ENCODE data around the gene FAM210B. TPM values are rescaled to one million over a fixed set of nuclear protein-coding genes. Genes with fewer than 3 reads are reported as not detected.
A peak's percentile ranks its signal among the peaks of the same experiment; 100 is the strongest.
"Not testable (repeated sequence)": the region's sequence is repeated elsewhere in the genome, so short reads cannot be mapped to it uniquely, and the experiment has no call there.

The FAM210B gene
- polyA plus RNA-seq, 3 donors = 34.9 to 38.6 (median 36.5) TPM

DNA sequence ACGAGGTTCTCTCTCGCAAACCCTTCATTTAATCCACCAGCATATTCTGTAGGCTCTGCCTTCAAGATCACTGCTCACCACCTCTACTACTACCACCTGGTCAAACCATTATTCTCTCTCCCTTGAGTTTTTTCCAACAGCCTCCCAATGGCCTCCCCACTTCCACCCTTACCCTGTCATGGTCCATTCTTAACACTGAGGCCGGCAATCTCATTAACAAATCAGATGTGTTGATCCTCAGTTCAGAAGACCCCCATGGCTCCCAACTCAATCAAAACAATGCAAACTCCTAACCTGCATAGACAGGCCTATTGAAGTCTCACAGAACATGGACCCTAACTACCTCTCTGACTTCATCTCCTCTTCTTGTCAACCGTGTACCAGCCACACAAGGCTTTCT lies 31.0 kb downstream of the FAM210B start:
- no peak for DNase-seq

DNA sequence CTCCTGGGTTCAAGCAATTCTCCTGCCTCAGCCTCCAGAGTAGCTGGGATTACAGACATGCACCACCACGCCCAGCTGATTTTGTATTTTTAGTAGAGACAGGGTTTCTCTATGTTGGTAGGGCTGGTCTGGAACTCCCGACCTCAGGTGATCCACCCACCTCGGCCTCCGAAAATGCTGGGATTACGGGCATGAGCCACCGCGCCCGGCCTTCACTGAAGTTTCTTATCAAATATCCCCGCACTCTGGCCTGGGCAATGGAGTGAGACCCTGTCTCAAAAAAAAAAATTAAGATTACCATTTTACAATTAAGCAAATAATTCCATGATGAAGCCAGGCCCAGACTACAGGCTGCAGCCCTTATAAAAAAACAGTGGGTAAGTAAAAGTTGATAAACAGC lies 31.6 kb downstream of the FAM210B start:
- not testable (repeated sequence) for DNase-seq

DNA sequence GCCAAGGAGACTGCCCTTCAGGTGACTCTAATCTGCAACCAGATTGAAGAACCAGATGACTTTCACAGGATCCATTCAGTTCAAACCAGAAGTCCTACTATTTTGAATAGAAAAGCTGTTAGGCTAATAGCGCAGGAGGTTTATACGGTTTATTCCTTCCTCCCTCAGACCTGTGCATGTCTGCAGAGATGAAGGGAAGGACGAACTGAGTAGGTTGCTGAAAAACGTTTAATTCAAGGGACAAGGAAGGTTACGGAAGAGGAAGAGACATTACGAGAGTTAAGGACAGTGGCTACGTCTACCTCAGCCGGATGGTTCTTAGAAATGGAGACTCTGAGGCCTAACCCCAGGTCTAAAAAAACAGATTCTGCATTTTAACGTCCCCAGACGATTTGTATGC lies 32.3 kb downstream of the FAM210B start:
- DNase-seq = no peak

DNA sequence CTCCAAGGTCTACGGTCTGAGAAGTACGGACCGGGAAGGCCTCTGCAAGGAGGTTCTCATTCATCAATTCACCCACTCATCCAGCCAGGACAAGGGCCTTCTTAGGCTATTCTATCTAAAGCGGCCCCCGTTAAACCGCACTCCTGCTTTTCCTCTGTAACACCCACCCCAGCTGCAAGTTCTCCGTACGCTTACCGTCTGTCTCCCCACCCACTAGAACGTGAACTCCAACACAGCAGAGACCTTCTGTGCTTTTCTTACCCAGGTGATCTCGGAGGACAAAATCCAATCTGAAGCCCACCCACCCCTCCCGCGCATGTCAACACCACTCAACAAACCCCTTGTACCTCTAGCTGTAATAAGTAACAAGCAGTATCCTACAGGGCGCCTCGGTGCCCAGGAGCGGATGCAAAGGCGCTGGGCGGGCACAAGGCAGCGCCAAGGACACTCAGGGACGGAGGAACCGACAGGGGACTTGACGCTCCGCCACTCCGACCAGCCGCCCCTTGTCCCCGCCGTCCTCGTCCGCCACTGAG lies 32.9 kb downstream of the FAM210B start:
- DNase-seq = no peak

DNA sequence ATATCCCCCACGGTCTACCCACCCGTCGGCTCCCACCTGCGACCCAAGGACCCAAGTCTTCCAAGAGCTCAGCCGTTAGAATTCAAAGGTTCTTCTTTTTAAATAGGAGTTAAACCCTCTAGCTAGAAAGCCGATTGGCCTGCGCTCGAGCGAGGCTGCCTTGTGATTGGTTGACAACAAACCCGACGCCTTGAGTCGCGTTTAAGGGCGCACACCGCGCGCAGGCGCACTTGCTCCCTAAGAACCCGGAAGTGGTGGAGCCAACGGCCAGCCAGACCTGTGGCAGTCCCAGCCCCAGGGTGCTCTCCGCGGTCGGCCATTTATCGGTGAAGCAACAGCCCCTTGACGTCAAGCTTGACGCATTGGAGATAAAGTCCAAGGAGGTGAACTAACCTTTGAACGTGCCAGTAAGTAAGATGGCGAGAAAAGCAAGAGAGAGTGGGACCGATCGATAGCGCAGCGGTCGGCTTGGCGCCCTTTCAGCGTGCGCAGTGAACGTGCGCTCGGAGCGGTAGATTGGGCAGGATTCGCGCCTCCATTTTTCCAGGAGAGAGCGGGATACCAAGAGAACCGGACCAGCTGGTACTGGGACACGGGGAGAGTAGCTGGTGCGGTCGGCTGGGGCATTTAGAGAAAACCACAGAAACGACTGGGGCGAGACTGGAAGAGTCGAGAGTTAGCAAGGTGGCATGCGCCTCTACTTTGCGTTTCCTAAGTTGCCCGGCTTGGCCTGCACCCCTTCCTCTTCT lies 33.5 kb downstream of the FAM210B start, which contains the start of the genes AURKA and CSTF1:
AURKA (minus strand) TSS at position 84 of the 749 bp plus-strand sequence. CDS start 4,018 bp downstream, outside the sequence.
CSTF1 (plus strand) TSS at position 514 of the 749 bp plus-strand sequence. CDS start 2,908 bp downstream, outside the sequence.
- peak; percentile 98 for DNase-seq

DNA sequence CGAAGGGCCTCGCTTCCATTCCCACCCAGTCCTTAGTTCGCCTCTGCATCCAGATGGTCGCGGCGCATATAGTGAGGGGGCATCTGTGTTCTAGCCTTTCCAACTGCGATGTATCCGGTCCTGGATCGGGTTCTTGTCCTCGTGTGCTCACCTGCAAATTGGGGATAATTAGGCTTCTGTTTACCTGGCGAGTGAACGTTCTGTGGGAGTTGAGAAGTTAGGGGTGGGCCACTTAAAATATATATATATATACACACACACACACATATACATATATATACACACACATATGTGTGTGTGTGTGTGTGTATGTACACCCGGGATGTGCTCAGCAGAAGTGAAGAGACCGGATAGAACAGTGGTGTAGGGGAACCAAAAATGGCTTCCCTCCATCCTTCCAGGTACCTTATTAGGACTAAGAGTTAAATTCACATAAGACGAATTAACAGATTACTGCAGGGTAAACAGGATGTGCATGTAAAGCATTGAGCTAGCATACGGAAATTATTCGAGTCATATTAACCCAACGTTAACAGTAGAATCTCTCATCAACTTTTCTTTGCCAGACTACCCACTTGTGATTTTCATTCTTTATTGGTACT lies 34.2 kb downstream of the FAM210B start:
- DNase-seq = no peak

DNA sequence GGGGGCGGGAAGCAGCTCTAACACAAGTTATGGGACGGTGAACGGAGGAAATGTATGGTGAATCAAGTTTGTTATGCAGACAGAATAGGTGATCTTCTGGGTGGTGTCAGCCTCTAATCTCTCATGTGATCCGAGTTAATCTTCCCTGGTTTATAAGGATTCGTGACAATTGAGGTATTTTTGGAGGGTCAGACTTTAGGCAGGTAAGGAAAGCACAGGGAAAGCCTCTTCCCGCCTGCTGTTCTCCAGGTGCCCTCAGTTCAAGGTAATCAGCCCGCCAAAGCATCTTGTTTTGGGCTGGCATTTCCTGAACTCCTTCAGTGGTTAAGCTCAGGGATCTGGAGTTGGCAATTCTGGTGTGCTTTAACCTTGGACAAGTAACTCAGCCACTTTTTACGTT lies 34.9 kb downstream of the FAM210B start:
- no peak for DNase-seq

DNA sequence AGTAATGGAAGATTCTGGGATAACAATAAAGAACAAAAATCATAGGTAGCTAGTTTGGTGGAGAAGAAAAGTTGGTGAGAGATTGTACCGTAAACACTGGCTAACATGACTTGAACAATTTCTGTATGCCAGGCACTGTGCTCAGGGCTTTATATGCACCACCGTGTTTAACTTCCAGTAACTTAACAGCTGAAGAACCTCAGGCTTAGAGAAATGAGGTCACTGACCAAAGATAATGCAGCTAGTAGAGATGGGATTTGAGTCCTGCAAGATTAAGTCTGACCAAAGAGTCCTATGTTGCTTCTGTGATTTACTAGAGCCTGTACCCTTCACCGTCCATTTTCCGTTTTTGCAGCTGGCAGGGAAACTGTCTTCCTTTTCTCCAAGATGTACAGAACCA lies 36.4 kb downstream of the FAM210B start:
- DNase-seq = no peak

DNA sequence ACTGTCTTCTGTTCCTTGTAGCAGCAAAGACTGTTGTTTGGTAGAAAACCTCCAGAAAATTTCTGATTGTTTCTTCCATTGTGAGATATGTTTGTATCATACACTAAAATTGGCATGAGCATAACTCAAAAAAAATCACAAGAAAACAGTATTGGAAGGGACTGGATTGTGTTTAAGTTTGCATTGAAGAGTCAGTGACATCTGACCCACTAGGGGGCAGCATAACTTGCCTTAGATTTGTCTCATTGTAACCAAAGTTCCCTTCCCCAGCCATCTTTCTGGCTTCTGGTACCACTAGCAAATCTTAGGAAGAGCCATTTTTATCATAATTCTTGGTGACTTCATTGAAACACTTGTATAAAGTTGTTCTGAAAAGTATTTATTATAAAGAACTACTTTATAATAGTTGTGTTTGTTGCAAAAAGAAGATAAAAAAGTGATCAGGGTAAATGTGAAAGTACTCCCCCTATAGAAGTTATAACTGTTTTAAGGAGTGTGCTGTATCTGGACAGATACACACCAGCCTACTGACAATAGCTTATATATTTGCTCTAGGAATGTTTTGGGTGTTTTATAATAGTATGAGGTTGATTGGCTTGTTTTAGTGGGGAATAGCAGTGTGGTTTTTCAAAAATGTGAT lies 41.3 kb downstream of the FAM210B start:
- DNase-seq = peak; percentile 55

DNA sequence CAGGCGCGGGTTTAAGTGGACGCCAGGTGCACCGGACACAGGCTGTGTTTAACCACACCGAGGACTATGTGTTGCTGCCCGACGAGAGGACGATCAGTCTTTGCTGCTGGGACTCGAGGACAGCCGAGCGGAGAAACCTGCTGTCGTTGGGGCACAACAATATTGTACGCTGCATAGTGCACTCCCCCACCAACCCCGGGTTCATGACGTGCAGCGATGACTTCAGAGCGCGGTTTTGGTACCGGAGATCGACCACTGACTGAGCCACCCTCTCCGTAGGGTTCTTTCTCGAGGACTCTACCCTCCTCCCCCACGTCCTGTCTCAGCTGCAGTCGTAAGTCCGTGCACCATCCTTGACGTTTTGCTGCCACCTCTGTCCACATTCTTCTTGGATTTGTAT lies 44.7 kb downstream of the FAM210B start:
- no peak for DNase-seq

DNA sequence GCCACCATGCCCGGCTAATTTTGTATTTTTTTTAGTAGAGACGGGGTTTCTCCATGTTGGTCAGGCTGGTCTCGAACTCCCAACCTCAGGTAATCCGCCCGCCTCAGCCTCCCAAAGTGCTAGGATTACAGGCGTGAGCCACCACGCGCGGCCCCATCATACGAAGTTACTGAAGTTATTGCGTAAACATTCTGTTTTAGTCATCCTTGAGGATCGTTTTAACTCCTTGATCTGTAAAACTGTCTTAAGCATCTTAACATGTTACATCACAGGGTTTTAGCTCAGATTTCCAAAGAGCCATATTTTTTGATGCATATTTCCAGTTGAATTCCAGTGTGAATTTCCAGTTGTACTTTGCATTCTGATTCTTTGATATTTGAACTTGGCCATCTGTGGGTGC lies 46.6 kb downstream of the FAM210B start:
- not testable (repeated sequence) for DNase-seq

DNA sequence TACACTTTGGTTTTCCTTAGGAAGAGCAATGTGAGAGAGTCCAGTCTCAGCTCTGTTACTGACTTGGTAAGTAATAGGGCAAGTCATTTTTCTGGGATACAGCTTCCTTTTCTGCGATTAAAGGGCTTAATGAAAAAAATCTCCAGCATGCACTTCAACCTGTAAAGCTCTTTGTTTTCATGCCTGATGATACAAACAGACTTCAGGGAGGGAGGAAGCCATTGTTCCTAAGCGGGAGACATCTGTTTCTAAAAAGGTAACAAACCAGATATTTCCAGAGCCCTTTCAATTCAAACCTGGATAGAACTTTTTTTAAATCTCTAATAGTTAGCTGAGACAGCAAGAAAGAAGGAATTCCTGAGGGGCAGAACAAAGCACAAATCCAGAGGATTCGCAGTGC lies 48.1 kb downstream of the FAM210B start:
- DNase-seq = no peak

DNA sequence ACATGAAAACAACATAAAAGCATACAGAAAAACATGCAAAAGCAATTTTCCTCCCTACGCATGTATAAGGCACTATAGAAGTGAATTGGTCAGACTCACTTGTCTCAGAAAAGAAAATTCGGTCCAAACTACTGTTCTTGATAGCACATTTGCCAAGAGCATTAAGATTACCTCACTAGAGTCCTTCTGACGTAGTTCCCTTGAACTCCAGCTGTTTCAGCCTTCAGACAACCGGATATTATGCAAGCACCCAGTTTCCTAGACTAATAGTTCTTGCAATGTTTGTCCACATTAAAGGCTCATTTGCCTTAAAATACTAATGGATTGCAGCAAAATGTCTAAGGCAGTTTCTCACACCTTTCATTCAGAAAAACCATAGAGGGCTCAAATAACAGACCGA lies 50.7 kb downstream of the FAM210B start:
- DNase-seq = peak; percentile 40

DNA sequence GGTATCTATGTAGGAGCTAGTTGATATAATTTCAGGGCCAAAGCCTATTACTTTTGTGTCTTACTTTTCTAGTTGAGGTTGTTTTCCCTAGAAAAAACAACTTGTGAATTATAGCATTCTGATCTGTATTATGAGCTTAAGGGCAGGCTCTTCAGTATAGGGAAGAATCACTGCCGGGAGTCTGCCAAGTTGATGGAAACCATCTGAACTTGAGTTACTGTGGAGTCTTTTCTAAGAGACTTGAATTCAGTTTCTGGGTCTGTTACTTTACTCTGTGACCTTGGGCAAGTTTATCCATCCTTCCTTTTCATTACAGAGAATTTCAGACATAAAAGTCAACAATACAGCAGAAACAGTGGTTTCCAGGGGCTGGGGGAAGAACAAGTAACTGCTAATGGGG lies 51.2 kb downstream of the FAM210B start:
- peak; percentile 48 for DNase-seq

DNA sequence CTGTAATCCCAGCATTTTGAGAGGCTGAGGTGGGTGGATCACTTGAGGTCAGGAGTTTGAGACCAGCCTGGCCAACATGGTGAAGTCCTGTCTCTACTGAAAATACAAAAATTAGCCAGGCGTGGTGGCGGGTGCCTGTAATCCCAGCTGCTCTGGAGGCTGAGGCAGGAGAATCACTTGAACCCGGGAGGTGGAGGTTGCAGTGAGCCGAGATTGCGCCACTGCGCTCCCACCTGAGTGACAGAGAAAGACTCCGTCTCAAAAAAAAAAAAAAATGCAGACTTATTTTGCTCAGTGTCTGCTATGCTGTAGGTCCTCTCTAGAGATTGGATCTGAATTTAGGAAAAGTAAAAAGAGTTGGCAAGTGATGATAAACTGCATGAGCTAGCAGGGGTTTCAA lies 52.5 kb downstream of the FAM210B start:
- DNase-seq = not testable (repeated sequence)

DNA sequence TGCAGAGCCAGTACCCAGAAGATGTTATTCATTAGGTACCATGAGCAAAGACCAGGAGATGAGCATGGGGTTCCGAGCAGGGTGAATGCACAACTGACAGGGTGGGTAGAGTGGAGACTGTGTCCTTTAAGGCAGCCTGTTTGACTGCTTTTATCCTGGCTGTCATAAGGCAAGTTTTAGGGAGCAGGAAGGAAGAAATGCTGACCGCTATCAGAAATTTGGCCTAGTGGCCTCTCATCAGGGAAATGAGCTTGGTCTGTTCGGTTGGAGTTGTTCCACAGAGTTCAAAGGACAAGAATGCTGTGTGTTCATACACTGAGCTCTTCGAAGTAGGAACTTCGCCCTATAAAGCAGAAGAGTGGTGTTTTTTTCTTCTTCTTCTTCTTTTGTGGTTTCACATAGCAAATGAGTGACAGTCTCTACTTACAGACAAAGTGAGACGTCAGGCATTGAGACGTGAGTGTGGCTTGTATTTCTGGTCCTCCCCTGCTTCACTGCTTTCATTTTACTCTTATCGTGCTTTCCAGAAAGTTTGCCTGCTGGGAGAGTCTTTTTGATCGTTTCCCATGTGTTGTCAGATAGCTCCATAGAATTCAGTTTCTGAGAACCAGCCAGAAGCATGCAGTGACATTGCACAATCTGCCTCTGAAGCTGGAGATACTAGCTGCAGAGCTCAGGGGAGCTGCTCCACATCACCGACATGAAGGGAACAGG lies 53.1 kb downstream of the FAM210B start, which contains the start of gene CASS4:
CASS4 (plus strand) TSS at position 502 of the 714 bp plus-strand sequence; CDS start at position 701, 199 bp downstream.
- peak; percentile 57 for DNase-seq

DNA sequence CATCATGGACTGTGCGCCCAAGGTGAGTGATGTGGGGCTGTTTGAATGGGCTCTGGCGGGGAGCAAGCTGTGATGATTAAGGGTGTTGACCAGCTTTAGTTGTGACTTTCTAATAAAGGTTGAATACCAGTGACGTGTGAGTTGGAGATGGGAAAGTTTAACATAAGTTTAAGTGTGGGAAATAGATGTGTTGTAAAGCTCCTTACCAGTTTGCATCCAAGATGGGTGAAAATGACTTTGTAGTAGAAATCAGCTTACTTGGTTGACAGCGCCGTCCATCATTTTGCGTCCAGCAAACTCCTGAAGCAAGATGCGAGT lies 53.7 kb downstream of the FAM210B start:
- DNase-seq = no peak

DNA sequence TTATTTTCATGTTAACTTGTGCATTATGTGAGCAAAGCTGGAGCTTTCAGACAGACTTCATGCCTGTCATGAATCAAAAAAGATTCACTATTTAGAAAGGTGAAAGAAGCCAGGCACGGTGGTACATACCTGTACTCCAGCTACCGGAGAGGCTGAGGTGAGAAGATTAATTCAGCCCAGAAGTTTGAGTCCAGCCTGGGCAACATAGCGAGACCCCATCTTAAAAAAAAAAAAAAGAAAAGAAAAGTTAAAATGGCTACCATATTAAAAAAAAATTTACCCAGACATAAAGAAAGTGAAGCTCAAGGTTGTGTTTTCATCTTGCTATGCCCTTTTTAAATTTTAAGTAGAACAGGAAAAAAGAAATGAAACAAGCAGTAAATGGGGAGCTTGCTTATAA lies 54.2 kb downstream of the FAM210B start:
- no peak for DNase-seq

DNA sequence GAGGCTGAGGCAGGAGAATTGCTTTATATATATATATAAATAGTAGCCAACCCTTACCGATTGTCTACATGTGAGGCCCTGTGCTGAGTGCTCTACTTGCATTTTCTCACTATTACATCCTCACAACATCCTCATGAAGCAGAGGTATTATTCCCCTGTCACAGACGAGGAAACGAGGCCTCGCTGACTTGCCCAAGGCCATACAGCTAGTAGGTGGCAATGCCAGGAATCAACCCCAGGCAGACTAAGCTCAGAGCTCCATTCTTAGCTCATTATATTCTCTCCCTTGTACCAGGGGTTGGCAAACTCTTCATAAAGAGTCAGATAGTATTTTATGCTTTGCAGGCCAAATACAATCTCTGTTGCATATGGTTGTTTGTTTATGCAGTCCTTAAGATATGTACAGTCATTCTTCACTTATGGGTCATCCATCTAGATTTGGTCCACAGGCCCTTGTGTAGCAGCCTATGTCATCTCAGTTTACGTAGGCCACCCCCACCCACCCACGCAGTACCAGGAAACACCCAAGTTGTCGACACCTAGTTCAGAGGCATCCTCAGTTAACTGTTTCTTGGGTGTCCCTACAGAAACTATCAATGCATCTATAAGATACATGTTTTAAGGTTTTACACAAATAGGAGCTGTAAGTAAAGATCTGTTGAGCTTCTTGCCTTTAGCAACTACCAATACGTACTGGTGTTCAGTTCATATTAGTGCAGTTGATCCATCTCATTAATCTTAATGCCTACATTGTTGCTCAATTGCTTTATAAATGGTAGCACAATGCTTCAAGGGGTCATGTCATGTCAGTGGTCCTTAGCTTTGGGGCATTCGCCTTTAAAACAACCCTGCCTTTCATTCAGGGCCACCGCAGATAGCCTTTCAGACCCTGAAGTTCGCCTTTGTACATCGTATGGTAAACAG lies 56.3 kb downstream of the FAM210B start:
- no peak for DNase-seq

DNA sequence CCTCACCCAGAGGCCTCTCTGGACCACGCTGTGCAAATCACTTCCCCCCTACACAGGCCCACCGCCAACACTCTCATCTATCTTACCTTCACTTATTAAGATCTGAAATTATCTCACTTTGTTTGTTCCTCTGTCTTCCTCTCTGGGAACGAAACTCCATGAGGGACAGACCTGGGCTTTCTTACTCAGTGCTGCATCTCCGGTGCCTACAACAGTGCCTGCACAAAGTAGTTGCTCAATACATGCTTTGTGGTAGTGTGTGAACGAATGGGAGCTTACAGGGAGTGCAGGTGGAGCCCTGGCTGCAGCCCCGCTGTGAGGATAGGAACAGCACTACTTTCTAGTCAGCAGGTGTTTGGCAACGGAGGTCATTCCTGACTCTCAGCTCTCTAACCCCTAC lies 58.6 kb downstream of the FAM210B start:
- no peak for DNase-seq

DNA sequence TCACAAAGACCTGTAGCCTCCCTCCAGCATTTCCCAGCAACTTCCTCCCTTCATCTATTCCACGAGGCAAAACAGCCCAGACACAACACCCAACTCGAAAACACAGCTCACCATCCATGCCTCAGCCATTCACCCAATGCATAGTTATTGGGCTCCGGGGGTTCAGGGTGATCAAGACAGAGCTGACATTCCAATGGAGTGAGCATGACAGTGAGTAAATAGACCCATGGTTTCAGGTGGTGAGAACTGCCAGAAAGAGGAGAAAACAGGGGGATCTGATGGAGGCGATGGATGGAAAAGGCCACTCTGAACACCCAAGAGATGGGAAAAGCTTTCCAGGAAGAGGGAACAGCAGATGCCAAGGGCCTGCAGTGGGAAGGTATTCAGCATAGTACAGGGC lies 59.1 kb downstream of the FAM210B start:
- DNase-seq = no peak

All from renal pelvis (tissue), 4 donors.